ENCODE data around the gene ANGPTL8. TPM values are rescaled to one million over a fixed set of nuclear protein-coding genes. Genes with fewer than 3 reads are reported as not detected.

Gene ANGPTL8
- total RNA-seq, 1 donor from 2014 or later, result not detected

DNA sequence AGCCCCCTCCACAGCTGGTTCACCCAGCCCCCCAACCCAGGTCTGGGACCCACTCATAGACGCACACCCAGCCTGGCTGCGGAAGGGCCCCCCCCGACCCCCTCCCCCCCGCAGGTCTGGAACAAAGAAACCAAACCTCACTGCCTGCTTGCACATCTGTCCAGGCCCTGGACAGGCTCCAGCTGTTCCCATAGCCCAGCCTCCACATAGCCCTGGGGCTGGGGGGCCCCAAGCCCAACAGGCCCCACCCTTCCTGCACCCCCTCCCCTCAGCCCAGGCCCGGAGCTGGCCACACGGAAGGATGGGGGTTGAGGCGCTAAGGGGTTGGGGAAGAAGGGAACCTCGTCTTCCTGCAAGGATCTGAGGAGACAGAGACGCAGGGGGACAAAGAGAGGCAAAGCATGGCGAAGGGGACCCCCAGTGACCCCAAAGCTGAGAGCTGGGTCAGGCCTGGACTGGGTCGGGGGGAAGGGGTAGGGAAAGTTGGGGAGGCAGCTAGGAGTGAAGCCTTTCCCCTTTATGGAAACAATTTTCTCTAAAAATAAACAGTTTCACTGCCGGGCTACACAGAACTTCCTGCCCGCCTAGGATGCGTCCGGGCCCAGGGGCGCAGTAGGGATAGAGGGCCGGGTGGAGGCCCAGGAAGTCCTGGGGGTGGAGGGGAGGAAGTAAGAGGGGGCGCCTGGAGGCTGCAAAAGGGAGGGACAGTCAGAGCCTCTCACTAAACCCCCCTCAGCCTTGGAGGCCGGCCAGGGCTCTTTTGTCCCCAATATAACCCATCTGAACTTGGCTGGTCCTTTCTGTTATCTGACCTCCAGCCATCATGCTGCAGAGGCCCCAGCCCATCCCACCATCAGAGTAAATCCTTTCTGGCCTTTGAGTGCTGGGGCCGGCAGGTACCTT lies 44.5 kb upstream of the ANGPTL8 start:
- DNase-seq (ENCODE audit: low read depth), result no peak
- no peak overlapping the region for H3K4me3 ChIP-seq (ENCODE audit: low read depth, low read length)
- TF ChIP-seq, protein P1, sequence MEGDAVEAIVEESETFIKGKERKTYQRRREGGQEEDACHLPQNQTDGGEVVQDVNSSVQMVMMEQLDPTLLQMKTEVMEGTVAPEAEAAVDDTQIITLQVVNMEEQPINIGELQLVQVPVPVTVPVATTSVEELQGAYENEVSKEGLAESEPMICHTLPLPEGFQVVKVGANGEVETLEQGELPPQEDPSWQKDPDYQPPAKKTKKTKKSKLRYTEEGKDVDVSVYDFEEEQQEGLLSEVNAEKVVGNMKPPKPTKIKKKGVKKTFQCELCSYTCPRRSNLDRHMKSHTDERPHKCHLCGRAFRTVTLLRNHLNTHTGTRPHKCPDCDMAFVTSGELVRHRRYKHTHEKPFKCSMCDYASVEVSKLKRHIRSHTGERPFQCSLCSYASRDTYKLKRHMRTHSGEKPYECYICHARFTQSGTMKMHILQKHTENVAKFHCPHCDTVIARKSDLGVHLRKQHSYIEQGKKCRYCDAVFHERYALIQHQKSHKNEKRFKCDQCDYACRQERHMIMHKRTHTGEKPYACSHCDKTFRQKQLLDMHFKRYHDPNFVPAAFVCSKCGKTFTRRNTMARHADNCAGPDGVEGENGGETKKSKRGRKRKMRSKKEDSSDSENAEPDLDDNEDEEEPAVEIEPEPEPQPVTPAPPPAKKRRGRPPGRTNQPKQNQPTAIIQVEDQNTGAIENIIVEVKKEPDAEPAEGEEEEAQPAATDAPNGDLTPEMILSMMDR (conservative IDR thresholded peaks at IDR 0.05; ENCODE audit: low read depth, low read length), result no peak

DNA sequence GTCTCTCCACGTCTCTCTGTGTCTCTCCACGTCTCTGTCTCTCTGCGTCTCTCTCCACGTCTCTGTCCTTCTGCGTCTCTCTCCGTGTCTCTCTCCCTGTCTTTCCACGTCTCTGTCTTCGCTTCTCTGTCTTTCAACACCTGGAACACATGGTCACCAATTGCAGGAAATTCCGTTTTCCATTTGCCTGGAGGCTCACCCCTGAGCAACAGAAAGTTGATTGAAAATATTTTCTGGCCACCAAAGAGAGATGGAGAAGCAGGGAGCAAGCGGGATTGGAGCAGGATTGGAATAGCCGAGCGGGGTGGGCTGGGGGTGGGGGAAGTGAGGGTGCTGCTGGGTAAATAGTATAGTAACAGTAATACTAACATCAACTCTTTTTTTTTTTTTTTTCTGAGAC lies 43.7 kb upstream of the ANGPTL8 start:
- no peak for DNase-seq (ENCODE audit: low read depth)
- TF ChIP-seq, protein P1 (conservative IDR thresholded peaks at IDR 0.05; ENCODE audit: low read depth, low read length), result no peak
- no peak overlapping the region for H3K4me3 ChIP-seq (ENCODE audit: low read depth, low read length)

DNA sequence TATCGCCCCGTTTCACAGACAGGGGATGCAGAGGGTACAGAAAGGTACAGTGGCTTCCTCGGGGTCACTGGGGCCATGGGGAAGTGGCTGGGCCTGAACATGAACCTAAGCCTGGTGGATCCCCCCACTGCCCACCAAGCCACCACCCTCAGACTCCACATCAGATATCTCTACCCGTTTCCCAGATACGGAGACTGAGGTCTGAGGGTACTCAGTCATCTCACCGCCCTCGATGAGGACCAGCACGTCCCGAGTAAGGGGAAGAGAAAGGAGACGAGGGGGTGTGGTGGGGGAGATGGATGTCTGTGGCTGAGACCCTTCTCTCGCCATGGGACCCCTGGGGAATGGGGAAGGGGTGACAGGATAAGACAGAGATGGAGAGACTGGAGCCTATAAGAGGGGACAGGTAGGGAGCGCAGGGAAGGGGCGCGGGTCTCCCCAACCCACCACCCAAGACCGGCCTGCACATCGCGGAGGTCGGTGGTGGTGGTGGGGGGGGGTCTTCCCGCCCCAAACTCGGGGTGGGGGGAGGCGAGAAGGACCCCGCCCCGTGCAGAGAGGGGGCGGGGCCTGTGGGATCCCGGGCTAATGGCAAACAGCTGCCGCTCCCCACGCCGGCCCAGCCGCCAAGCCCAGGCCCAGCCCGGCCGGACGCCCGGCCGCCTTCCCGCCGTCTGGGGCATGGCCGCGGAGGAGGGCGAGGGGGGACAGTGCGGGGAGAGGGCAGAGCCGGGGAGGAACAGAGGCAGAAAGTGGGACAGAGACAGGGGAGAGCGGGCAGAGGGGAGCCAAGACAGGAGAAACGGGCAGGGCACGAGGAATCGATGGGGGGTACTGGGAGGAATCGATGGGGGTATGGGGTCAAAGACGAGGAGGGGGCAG lies 42.8 kb upstream of the ANGPTL8 start:
- no peak for DNase-seq (ENCODE audit: low read depth)
- TF ChIP-seq, protein P1 (conservative IDR thresholded peaks at IDR 0.05; ENCODE audit: low read depth, low read length), result no peak
- H3K4me3 ChIP-seq (ENCODE audit: low read depth, low read length), result peak overlapping the region; percentile 86

DNA sequence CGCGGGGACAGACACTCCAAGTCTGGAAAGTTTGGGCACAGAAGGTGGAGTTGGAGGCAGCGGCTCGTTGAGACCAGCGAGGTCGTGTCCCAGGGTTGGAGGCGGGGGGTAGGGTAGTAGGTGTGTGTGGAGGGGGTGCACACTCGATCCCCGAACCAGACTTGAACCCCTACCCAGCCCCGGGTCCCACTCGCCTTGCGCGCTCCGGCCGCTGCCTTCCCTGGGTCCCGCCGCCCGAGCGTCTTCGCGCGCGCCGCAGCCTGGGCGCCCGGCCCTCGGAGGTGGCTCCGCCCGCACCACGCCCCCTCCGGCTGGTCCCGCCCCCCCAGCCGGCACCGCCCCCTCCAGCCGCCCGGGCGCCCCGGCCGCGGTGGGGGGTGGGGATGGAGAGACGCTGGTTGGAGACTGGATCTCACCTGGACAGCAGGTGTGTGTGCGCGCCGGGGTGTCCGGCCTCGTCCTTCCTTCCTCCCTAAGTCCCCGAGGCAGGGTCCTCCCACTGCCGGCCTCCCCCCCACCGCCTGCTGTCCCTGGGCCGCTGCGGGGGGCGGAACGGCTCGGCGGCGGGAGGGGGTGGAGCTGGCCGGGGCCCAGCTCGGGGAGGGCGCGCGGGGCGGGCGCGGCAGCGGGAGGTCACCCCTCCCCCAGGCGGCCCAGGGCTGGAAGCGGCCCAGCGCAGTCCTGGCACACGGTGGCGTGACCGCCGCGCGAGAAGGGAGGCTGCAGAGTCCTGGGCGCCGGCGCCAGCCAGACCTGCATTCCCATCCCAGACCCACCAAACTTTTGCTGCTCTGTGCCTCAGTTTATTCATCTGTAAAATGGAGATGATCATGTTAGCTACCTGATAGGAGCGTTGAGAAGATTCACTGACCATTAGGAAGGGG lies 41.9 kb upstream of the ANGPTL8 start, which contains the start of gene KANK2:
TSS of gene KANK2 (minus strand) at position 255 of the 884 bp plus-strand sequence. CDS start 3,034 bp downstream, outside the sequence.
- DNase-seq (ENCODE audit: low read depth), result no peak
- H3K4me3 ChIP-seq (ENCODE audit: low read depth, low read length), result peak within 1 kb of the TSS; percentile 86
- TF ChIP-seq, protein P1 (conservative IDR thresholded peaks at IDR 0.05; ENCODE audit: low read depth, low read length), result no peak

DNA sequence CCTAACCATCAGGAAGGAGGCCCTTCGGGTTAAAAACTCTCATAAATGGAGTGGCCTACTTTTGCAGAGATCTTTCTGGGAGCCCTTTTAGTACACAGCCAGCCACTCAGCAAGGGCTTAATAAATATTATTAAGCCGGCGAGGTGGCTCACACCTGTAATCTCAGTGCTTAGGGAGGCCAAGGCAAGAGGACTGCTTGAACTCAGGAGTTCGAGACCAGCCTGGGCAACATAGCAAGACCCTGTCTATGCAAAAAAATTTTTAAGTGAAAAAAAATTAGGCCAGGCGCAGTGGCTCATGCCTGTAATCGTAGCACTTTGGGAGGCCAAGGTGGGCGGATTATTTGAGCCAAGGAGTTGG lies 41.3 kb upstream of the ANGPTL8 start:
- no peak overlapping the region for H3K4me3 ChIP-seq (ENCODE audit: low read depth, low read length)
- no peak for DNase-seq (ENCODE audit: low read depth)
- TF ChIP-seq, protein P1 (conservative IDR thresholded peaks at IDR 0.05; ENCODE audit: low read depth, low read length), result no peak

DNA sequence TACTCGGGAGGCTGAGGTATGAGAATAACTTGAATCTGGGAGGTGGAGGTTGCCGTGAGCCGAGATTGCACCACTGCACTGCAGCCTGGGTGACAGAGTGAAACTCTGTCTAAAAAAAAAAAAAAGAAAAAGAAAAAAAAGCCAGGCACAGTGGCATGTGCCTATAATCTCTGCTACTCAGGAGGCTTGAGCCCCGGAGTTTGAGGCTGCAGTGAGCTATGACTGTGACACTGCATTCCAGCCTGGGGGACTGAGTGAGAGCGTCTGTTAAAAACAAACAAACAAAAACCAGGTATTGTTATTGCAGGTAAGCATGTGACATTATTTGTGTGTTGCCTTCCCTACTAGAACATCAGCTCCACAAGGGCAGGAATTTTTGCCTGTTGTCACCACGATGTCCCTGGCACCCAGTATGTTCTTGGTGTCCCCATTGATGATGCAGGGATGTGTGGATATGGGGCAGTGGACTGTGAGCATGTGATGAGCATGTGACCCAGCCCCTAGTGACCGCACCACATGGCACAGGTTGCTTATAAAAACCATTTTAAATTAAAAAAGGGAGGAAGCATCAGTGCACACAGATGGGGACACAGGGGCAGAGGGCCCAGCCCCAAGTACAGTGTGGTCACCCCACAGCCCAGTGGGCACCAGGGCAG lies 40.5 kb upstream of the ANGPTL8 start:
- TF ChIP-seq, protein P1 (conservative IDR thresholded peaks at IDR 0.05; ENCODE audit: low read depth, low read length), result no peak
- DNase-seq (ENCODE audit: low read depth), result no peak
- no peak overlapping the region for H3K4me3 ChIP-seq (ENCODE audit: low read depth, low read length)
